GM20431 (cell line): Measurements from ENCODE around the gene ASS1.

Experiments
- in situ Hi-C: fragments of 300-500 bp; cut with MseI, MboI; formaldehyde crosslinking; loops from one replicate; pipeline ENCODE4 v1.15.0; 2020; ENCODE audit warnings: low sequenced_read_pairs; ENCODE audit not compliant: unreplicated experiment

Gene ASS1

GRCh38 chr9:130490981-130491380 is 46.2 kb downstream of the ASS1 start:
- in situ Hi-C loops, result no loop called here

GRCh38 chr9:130491830-130492482 is 47.2 kb downstream of the ASS1 start:
- in situ Hi-C loops, result no loop called here

GRCh38 chr9:130493021-130493420 is 48.3 kb downstream of the ASS1 start:
- in situ Hi-C loops, result no loop called here

GRCh38 chr9:130493476-130493875 is 48.7 kb downstream of the ASS1 start:
- in situ Hi-C loops, result no loop called here

GRCh38 chr9:130495067-130495466 is 50.3 kb downstream of the ASS1 start:
- in situ Hi-C loops, result no loop called here

GRCh38 chr9:130497139-130497538 is 52.4 kb downstream of the ASS1 start:
- in situ Hi-C loops, result no loop called here

GRCh38 chr9:130498298-130498917 is 53.6 kb downstream of the ASS1 start:
- in situ Hi-C loops, result no loop called here

GRCh38 chr9:130498918-130499698 is 54.3 kb downstream of the ASS1 start:
- in situ Hi-C loops, result no loop called here

GRCh38 chr9:130499804-130500263 is 55.1 kb downstream of the ASS1 start:
- in situ Hi-C loops, result no loop called here

GRCh38 chr9:130500340-130501180 is 55.8 kb downstream of the ASS1 start:
- in situ Hi-C loops, result no loop called here

GRCh38 chr9:130501639-130502038 is 56.9 kb downstream of the ASS1 start:
- in situ Hi-C loops, result no loop called here

- in situ Hi-C loops, result no loop called here
These were observed 63.5 kb downstream of the ASS1 start for GRCh38 chr9:130508218-130508617.

GRCh38 chr9:130512199-130512598 is 67.4 kb downstream of the ASS1 start:
- in situ Hi-C loops, result no loop called here

- in situ Hi-C loops, result no loop called here
These were observed 68.3 kb downstream of the ASS1 start for GRCh38 chr9:130513078-130513477.

- in situ Hi-C loops, result no loop called here
These were observed 73.5 kb downstream of the ASS1 start for GRCh38 chr9:130518233-130518632.

GRCh38 chr9:130518943-130519799 is 74.4 kb downstream of the ASS1 start:
- in situ Hi-C loops, result no loop called here

- in situ Hi-C loops, result no loop called here
These were observed 75.2 kb downstream of the ASS1 start for GRCh38 chr9:130519927-130520326.

- in situ Hi-C loops, result no loop called here
These were observed 77.0 kb downstream of the ASS1 start for GRCh38 chr9:130521715-130522114.

- in situ Hi-C loops, result no loop called here
These were observed 77.6 kb downstream of the ASS1 start for GRCh38 chr9:130522233-130522808.
